ENCODE data around the gene ISLR.

Gene ISLR

GRCh38 chr15:74174219-74174957 is 878 bp downstream of the ISLR start:
- DNase-seq: no peak

GRCh38 chr15:74174958-74175253 is 1.4 kb downstream of the ISLR start:
- no peak for DNase-seq

- DNase-seq: no peak
Observed at GRCh38 chr15:74175271-74176191, 2.0 kb downstream of the ISLR start.

- DNase-seq: no peak
Observed at GRCh38 chr15:74176262-74177214, 3.0 kb downstream of the ISLR start.

- DNase-seq: no peak
Observed at GRCh38 chr15:74178326-74179100, 5.0 kb downstream of the ISLR start.

GRCh38 chr15:74179101-74179841 is 5.8 kb downstream of the ISLR start:
- DNase-seq: no peak

- no peak for DNase-seq
Observed at GRCh38 chr15:74179983-74180880, 6.7 kb downstream of the ISLR start.

GRCh38 chr15:74180881-74181602 is 7.5 kb downstream of the ISLR start:
- DNase-seq: no peak

- DNase-seq: no peak
Observed at GRCh38 chr15:74182131-74182530, 8.6 kb downstream of the ISLR start.

GRCh38 chr15:74184582-74185091 is 11.1 kb downstream of the ISLR start:
- DNase-seq: no peak

- no peak for DNase-seq
Observed at GRCh38 chr15:74185710-74186348, 12.3 kb downstream of the ISLR start.

- DNase-seq: no peak
Observed at GRCh38 chr15:74188216-74188615, 14.7 kb downstream of the ISLR start.

GRCh38 chr15:74191798-74192197 is 18.3 kb downstream of the ISLR start:
- DNase-seq: no peak

- DNase-seq: no peak
Observed at GRCh38 chr15:74192751-74193150, 19.2 kb downstream of the ISLR start.

- no peak for DNase-seq
Observed at GRCh38 chr15:74193299-74193718, 19.8 kb downstream of the ISLR start.

GRCh38 chr15:74193905-74194304 is 20.4 kb downstream of the ISLR start:
- DNase-seq: no peak

GRCh38 chr15:74194572-74195559 is 21.4 kb downstream of the ISLR start:
- DNase-seq: no peak

GRCh38 chr15:74196175-74196574 is 22.7 kb downstream of the ISLR start:
- DNase-seq: no peak
